ENCODE measurements around the gene NUP160.
"Not testable (repeated sequence)": the region's sequence is repeated elsewhere in the genome, so short reads cannot be mapped to it uniquely, and the experiment has no call there.

The NUP160 gene

DNA sequence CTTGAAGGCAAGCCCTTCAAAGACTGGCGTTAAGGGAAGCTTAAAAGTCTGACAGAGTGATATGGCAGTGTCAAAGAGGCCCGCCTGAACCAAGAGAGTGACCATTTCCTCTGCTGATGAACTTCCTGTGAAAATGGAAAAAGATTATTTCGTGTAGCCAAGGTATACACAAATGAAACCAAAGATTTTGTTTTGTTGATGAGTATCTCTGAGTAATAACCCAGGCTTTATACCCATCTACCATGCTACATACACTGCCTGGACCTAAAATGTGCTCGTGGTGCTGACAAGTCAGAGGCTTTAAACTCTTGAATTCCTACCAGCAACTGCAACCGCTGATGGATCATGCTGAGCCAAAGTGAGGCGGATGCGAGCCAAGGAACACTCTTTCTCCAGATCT is 60.0 kb downstream of the NUP160 start:
- Histone ChIP-seq H3K9me3 (ENCODE audit: control insufficient read depth in 2 of 2, low read length in 2 of 2) (no peaks in the 10 kb centered on the region), H3K36me3 (ENCODE audit: control insufficient read depth in 2 of 2, insufficient read depth in 2 of 2, low read length in 2 of 2) (peaks cover 22 to 27% of the 10 kb centered on the region in 2 donors), H3K27ac (ENCODE audit: low read length) (no peak overlapping the region), H3K9ac (ENCODE audit: low read length in 2 of 2) (no peak overlapping the region), H3K4me1 (ENCODE audit: control insufficient read depth, insufficient read depth, low read length) (peaks cover 5% of the 10 kb centered on the region), H3K27me3 (ENCODE audit: control insufficient read depth in 1 of 2, insufficient read depth in 2 of 2, low read length in 2 of 2) (no peaks in the 10 kb centered on the region), H3K4me3 (ENCODE audit: low read length in 2 of 2) (no peak overlapping the region)

DNA sequence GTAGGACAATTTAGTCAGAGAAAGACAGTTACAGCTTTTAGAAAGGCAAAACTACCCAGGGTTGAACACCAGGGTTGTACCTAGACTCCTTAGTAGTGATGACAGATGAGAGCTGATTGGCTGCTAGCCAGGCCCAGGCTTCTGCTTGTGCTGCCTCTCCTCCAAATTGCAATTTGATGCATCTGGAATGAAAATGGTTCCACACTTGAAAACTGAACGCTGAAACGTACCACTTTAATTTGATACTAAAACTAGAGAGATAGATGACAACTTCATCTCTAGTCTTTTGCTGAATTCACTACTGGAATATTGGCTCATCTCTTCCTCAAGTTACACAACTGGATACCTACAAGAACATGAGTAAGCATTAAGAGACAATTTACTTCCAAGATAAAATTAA is 61.8 kb downstream of the NUP160 start:
- Histone ChIP-seq H3K4me3 (ENCODE audit: low read length in 2 of 2) (no peak overlapping the region), H3K9me3 (ENCODE audit: control insufficient read depth in 2 of 2, low read length in 2 of 2) (no peaks in the 10 kb centered on the region), H3K27ac (ENCODE audit: low read length) (no peak overlapping the region), H3K4me1 (ENCODE audit: control insufficient read depth, insufficient read depth, low read length) (no peaks in the 10 kb centered on the region), H3K9ac (ENCODE audit: low read length in 2 of 2) (no peak overlapping the region), H3K36me3 (ENCODE audit: control insufficient read depth in 2 of 2, insufficient read depth in 2 of 2, low read length in 2 of 2) (peaks cover 25 to 32% of the 10 kb centered on the region in 2 donors), H3K27me3 (ENCODE audit: control insufficient read depth in 1 of 2, insufficient read depth in 2 of 2, low read length in 2 of 2) (no peaks in the 10 kb centered on the region)

DNA sequence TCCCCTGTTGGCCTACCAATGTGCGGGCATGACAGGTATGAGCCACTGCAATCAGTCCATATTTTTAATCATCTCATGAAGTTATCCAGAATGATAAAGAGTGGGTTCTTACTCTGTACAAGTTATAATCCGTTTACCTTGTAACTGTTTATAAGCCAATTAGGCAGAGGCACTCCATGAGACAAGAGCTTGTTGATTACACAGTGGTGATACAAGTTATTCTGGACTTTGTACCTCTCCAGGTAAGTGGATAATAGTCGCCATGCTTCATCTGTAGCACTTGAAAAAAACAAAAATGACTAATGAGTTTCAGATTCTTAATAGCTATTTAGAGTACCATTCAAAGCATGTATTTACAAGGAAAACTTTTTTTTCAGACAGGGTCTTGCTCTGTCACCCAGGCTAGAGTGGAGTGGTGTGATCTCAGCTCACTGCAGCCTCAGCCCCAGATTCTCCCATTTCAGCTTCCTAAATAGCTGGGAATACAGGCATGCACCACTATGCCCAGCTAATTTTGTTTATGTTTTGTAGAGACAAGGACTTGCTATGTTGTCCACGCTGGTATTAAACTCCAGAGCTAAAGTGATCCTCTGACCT is 63.3 kb downstream of the NUP160 start:
- H3K4me3 ChIP-seq (ENCODE audit: low read length in 2 of 2), result no peak overlapping the region
- no peak overlapping the region for H3K27ac ChIP-seq (ENCODE audit: low read length)
- H3K9ac ChIP-seq (ENCODE audit: low read length in 2 of 2), result no peak overlapping the region
- no peaks in the 10 kb centered on the region for H3K4me1 ChIP-seq (ENCODE audit: control insufficient read depth, insufficient read depth, low read length)
- H3K27me3 ChIP-seq (ENCODE audit: control insufficient read depth in 1 of 2, insufficient read depth in 2 of 2, low read length in 2 of 2), result no peaks in the 10 kb centered on the region
- H3K36me3 ChIP-seq (ENCODE audit: control insufficient read depth in 2 of 2, insufficient read depth in 2 of 2, low read length in 2 of 2), result peaks cover 25 to 33% of the 10 kb centered on the region in 2 donors
- no peaks in the 10 kb centered on the region for H3K9me3 ChIP-seq (ENCODE audit: control insufficient read depth in 2 of 2, low read length in 2 of 2)

DNA sequence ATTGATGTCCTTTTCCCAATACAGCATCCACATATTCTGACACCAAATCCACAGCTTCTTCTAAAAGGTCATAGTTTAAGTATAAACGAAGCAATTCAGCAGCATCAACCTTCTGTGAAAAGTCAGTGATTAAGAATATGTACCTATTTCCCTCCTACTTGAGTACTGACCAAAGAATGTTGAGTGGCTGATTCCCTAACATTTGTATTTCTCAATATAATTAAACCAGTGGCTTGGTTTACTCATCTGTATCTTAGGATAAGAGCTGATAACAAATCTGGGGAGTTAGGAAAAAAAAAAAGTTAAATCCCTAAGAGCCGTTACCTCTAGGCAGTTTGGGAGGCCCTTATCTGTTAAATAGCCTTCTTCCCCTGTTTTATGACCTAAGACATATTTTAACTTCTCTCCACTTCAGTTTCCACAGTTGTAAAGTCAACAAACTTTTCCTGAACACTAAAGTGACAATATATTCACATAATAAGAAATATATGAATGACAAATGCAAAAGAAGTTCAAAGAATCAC is 65.0 kb downstream of the NUP160 start:
- Histone ChIP-seq H3K4me3 (ENCODE audit: low read length in 2 of 2) (no peak overlapping the region), H3K36me3 (ENCODE audit: control insufficient read depth in 2 of 2, insufficient read depth in 2 of 2, low read length in 2 of 2) (peaks cover 33 to 44% of the 10 kb centered on the region in 2 donors), H3K27me3 (ENCODE audit: control insufficient read depth in 1 of 2, insufficient read depth in 2 of 2, low read length in 2 of 2) (no peaks in the 10 kb centered on the region), H3K9me3 (ENCODE audit: control insufficient read depth in 2 of 2, low read length in 2 of 2) (no peaks in the 10 kb centered on the region), H3K27ac (ENCODE audit: low read length) (no peak overlapping the region), H3K4me1 (ENCODE audit: control insufficient read depth, insufficient read depth, low read length) (no peaks in the 10 kb centered on the region), H3K9ac (ENCODE audit: low read length in 2 of 2) (no peak overlapping the region)

DNA sequence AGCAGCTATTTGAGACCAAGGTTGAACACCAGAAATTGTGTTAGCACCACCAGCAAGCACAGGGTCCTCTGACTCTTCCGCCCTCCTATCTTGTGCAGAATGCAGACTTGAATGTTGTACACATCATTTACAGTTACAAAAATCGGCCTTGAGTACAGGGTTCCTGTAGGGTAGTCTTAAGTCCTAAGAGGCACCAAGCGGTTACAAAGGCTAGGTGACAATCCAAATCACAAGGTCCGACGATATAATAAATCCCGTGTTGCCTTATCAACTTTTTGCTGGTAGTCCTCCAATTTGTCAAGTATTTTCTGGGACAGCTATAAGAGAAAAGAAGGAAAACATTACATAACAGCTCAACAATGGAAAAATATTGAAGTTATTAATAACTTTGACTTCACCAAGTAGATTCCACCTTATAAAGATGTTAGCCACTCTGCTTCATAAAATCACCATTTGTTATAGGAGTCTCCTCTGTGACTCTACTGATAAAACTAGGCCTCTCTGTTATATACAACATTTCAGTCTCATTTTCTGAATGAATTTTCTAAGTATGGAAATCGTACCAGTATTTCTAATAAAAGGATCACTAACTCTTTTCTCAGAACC is 69.2 kb downstream of the NUP160 start:
- peaks cover 31 to 37% of the 10 kb centered on the region in 2 donors for H3K36me3 ChIP-seq (ENCODE audit: control insufficient read depth in 2 of 2, insufficient read depth in 2 of 2, low read length in 2 of 2)
- no peaks in the 10 kb centered on the region for H3K4me1 ChIP-seq (ENCODE audit: control insufficient read depth, insufficient read depth, low read length)
- H3K4me3 ChIP-seq (ENCODE audit: low read length in 2 of 2), result no peak overlapping the region
- H3K27ac ChIP-seq (ENCODE audit: low read length), result no peak overlapping the region
- H3K27me3 ChIP-seq (ENCODE audit: control insufficient read depth in 1 of 2, insufficient read depth in 2 of 2, low read length in 2 of 2), result no peaks in the 10 kb centered on the region
- no peaks in the 10 kb centered on the region for H3K9me3 ChIP-seq (ENCODE audit: control insufficient read depth in 2 of 2, low read length in 2 of 2)
- H3K9ac ChIP-seq (ENCODE audit: low read length in 2 of 2), result no peak overlapping the region

DNA sequence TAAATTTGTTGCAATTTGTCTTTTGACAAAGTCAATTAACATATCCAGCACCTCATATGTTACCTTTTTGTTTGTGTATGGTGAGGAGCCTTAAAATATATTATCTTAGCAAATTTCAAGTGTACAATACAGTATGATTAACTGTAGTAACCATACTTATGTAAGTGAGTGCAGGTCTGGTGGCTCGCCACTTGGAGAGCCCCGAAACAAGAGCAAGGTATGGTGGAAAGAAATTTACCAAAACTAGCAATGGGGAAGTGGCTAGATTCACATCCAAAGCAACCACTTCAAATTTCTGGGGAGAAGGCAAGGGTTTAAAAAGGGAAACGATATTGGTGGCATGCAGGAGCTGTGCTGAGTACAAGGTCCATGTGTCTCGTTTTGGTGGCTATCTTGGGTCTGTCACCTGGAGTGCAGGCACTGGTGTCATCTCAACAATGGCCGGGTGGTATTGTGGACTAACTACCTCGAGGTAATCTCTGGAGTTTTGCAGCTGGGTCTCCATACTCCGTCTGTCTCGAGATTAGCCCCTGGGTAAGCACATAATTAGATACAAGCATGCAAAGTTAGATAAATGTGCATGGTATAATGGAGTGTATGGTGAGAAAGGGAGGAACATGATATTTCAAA is 72.8 kb downstream of the NUP160 start:
- Histone ChIP-seq H3K27ac (ENCODE audit: low read length) (no peak overlapping the region), H3K9me3 (ENCODE audit: control insufficient read depth in 2 of 2, low read length in 2 of 2) (no peaks in the 10 kb centered on the region), H3K4me3 (ENCODE audit: low read length in 2 of 2) (no peak overlapping the region), H3K27me3 (ENCODE audit: control insufficient read depth in 1 of 2, insufficient read depth in 2 of 2, low read length in 2 of 2) (no peaks in the 10 kb centered on the region), H3K9ac (ENCODE audit: low read length in 2 of 2) (no peak overlapping the region), H3K36me3 (ENCODE audit: control insufficient read depth in 2 of 2, insufficient read depth in 2 of 2, low read length in 2 of 2) (peaks cover 24 to 32% of the 10 kb centered on the region in 2 donors), H3K4me1 (ENCODE audit: control insufficient read depth, insufficient read depth, low read length) (no peaks in the 10 kb centered on the region)

DNA sequence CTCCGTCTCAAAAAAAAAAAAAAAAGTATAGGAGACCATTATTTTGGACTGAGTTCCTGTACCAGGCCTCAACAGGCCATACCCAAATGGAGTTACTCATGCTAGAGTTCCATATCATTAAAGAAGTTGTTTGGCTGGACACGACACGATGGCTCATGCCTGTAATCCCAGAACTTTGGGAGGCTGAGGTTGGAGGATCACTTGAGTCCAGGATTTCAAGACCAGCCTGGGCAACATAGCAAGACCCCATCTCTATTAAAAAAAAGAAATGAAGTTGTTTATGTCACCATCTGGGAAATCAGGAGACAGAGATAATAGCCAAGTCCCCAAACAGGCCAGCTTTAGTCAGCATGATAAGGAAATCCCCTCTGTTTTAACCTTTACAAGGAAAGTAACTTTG is 74.3 kb downstream of the NUP160 start:
- no peak overlapping the region for H3K9ac ChIP-seq (ENCODE audit: low read length in 2 of 2)
- no peak overlapping the region for H3K4me3 ChIP-seq (ENCODE audit: low read length in 2 of 2)
- peaks cover 9 to 20% of the 10 kb centered on the region in 2 donors for H3K36me3 ChIP-seq (ENCODE audit: control insufficient read depth in 2 of 2, insufficient read depth in 2 of 2, low read length in 2 of 2)
- no peak overlapping the region for H3K27ac ChIP-seq (ENCODE audit: low read length)
- H3K27me3 ChIP-seq (ENCODE audit: control insufficient read depth in 1 of 2, insufficient read depth in 2 of 2, low read length in 2 of 2), result no peaks in the 10 kb centered on the region
- H3K9me3 ChIP-seq (ENCODE audit: control insufficient read depth in 2 of 2, low read length in 2 of 2), result no peaks in the 10 kb centered on the region
- H3K4me1 ChIP-seq (ENCODE audit: control insufficient read depth, insufficient read depth, low read length), result no peaks in the 10 kb centered on the region

DNA sequence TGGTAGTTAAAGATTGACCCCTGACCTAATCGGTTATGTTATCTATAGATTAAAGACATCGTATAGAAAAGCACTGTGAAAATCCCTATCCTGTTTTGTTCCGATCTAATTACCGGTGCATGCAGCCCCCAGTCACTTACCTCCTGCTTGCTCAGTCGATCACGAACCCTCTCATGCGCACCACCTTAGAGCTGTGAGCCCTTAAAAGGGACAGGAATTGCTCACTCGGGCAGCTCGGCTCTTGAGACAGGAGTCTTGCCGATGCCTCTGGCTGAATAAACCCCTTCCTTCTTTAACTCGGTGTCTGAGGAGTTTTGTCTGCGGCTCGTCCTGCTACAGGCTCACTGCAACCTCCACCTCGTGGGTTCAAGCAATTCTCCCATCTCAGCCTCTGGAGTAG is 78.6 kb downstream of the NUP160 start:
- H3K9ac ChIP-seq (ENCODE audit: low read length in 2 of 2); H3K36me3 ChIP-seq (ENCODE audit: control insufficient read depth in 2 of 2, insufficient read depth in 2 of 2, low read length in 2 of 2); H3K9me3 ChIP-seq (ENCODE audit: control insufficient read depth in 2 of 2, low read length in 2 of 2); H3K4me1 ChIP-seq (ENCODE audit: control insufficient read depth, insufficient read depth, low read length); H3K27me3 ChIP-seq (ENCODE audit: control insufficient read depth in 1 of 2, insufficient read depth in 2 of 2, low read length in 2 of 2); H3K4me3 ChIP-seq (ENCODE audit: low read length in 2 of 2); H3K27ac ChIP-seq (ENCODE audit: low read length): not testable (repeated sequence)

DNA sequence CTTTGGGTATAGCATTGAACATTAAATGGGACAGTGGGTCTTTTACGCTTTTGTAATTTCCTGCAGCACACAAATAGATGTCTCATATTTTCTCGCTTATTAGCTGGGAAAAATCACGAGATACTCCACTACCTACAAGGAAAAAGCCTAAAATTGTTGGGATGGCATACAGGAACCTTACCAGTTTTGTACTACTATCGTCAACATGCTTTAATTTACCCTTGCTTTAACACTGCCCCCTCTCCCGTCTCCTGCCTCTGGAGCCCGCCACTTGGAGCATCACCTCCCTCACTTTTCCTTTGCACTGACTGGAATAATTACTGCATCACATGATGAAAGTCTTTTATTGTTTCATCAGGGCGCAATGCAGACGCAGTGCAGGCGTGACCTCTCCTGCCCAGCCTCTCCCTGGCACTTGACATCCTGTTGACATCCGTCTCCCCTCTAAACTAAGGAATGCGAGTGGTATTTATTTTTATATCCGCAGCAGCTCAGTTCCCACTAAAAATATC is 80.0 kb downstream of the NUP160 start:
- H3K4me3 ChIP-seq (ENCODE audit: low read length in 2 of 2), result peak overlapping the region; percentile 64 to 89
- peak overlapping the region; percentile 99 for H3K27ac ChIP-seq (ENCODE audit: low read length)
- no peaks in the 10 kb centered on the region for H3K9me3 ChIP-seq (ENCODE audit: control insufficient read depth in 2 of 2, low read length in 2 of 2)
- no peaks in the 10 kb centered on the region for H3K27me3 ChIP-seq (ENCODE audit: control insufficient read depth in 1 of 2, insufficient read depth in 2 of 2, low read length in 2 of 2)
- H3K4me1 ChIP-seq (ENCODE audit: control insufficient read depth, insufficient read depth, low read length), result peaks cover 9% of the 10 kb centered on the region
- peak overlapping the region; percentile 94 for H3K9ac ChIP-seq (ENCODE audit: low read length in 2 of 2)
- peaks cover 6 to 8% of the 10 kb centered on the region in 2 donors for H3K36me3 ChIP-seq (ENCODE audit: control insufficient read depth in 2 of 2, insufficient read depth in 2 of 2, low read length in 2 of 2)

DNA sequence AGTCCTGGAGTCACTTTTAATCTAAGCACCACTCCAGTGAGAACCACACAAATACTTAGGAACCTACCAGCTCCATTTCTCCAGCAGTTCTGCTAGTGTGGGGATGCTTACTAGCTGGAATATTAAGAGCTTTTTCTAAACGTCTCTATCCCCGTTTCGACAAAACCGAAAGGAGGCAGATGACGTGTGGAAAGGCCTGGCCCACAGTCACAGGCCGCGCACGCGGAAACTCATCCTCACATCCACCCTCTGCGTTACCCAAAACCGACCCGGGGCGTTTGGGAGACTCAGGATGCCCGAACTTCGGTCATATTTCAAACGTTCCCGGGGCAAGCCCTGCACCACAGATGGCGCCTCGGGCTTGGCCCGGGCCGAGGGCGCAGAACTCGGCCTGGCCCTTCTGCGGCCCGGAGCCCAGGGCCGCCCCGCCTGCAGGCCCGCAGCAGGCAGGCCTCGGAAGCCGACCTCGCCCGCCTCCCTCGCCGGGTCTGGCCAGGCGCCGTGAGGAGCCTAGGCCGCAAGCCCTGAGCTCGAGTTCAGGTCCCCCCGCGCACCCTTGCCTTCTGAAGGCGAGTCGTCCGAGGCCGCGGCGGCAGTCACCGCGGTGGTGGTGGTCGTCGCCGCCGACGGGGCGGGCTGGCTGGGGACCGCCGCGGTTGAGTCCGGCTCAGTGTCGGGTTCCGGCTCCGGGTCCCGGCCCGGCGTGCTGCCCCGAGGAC is 81.5 kb downstream of the NUP160 start:
- peak overlapping the region; percentile 99 for H3K27ac ChIP-seq (ENCODE audit: low read length)
- peaks cover 7 to 13% of the 10 kb centered on the region in 2 donors for H3K36me3 ChIP-seq (ENCODE audit: control insufficient read depth in 2 of 2, insufficient read depth in 2 of 2, low read length in 2 of 2)
- H3K9ac ChIP-seq (ENCODE audit: low read length in 2 of 2), result peak overlapping the region; percentile 97 to 99
- no peaks in the 10 kb centered on the region for H3K9me3 ChIP-seq (ENCODE audit: control insufficient read depth in 2 of 2, low read length in 2 of 2)
- peak overlapping the region; percentile 89 to 98 for H3K4me3 ChIP-seq (ENCODE audit: low read length in 2 of 2)
- H3K27me3 ChIP-seq (ENCODE audit: control insufficient read depth in 1 of 2, insufficient read depth in 2 of 2, low read length in 2 of 2), result no peaks in the 10 kb centered on the region
- peaks cover 9% of the 10 kb centered on the region for H3K4me1 ChIP-seq (ENCODE audit: control insufficient read depth, insufficient read depth, low read length)
